ENCODE measurements around the gene MORN4. TPM values are rescaled to one million over a fixed set of nuclear protein-coding genes. Genes with fewer than 3 reads are reported as not detected.

The MORN4 gene
- total RNA-seq, 4 donors from 2014 or later = 0.34 to 3.6 (median 1.2) TPM

- H3K9me3 ChIP-seq = peaks cover 0 to 4% (median 0%) of the 10 kb centered on the region in 3 donors
- no peak overlapping the region for H3K4me3 ChIP-seq
- TF ChIP-seq CTCF (IDR thresholded peaks at IDR 0.05) = no peak
- TF ChIP-seq POLR2A (IDR thresholded peaks at IDR 0.05) = no peak
- DNase-seq = no peak
- peaks cover 0 to 36% (median 0%) of the 10 kb centered on the region in 3 donors for H3K36me3 ChIP-seq
- H3K4me1 ChIP-seq = peaks cover 12 to 25% (median 18%) of the 10 kb centered on the region in 3 donors
- H3K27me3 ChIP-seq = no peaks in the 10 kb centered on the region
- WGBS, 2 donors = 50 to 67% methylated on average over 2 of the region's 2 CpGs
- no peak overlapping the region for H3K27ac ChIP-seq
- intact Hi-C loops (cut with DNase I) = no loop called here
Observed at GRCh38 chr10:97566336-97566996, 66.8 kb downstream of the MORN4 start.

DNA sequence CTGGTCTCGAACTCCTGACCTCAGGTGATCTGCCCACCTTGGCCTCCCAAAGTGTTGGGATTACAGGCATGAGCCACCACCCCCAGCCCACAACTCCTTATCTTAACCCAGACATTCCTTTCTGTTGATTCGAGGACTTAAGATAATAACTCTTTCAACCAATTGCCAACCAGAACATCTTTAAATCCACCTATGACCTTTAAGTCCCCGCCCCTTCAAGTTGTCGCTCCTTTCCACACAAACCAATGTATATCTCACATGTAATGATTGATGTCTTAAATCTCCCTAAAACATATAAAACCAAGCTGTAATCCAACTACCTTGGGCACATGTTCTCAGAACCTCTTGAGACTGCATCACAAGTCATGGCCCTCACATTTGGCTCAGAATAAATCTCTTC, 68.5 kb downstream of the MORN4 start:
- peaks cover 0 to 20% (median 6%) of the 10 kb centered on the region in 3 donors for H3K4me1 ChIP-seq
- H3K27ac ChIP-seq = no peak overlapping the region
- H3K27me3 ChIP-seq = no peaks in the 10 kb centered on the region
- intact Hi-C loops (cut with DNase I) = no loop called here
- TF ChIP-seq CTCF (IDR thresholded peaks at IDR 0.05) (no peak), POLR2A (IDR thresholded peaks at IDR 0.05) (no peak)
- H3K9me3 ChIP-seq = peaks cover 0 to 4% (median 0%) of the 10 kb centered on the region in 3 donors
- WGBS, 2 donors = 93 to 95% methylated on average over 4 of the region's 4 CpGs
- H3K36me3 ChIP-seq = peaks cover 0 to 19% (median 0%) of the 10 kb centered on the region in 3 donors
- no peak overlapping the region for H3K4me3 ChIP-seq
- DNase-seq = no peak

Other genes with a start within 250 kb of the MORN4 start
- gene RRP12, start 232.2 kb downstream of the MORN4 start, total RNA-seq = 10 to 100 TPM; 14.9 to 33.4 (median 23.9) TPM
- 100 to 1,000 TPM; 310 to 700 (median 514) TPM for gene PGAM1, start 207.3 kb downstream of the MORN4 start, total RNA-seq
- gene EXOSC1, start 187.5 kb downstream of the MORN4 start, total RNA-seq = 10 to 100 TPM; 12.4 to 44.8 (median 24.7) TPM
- gene ZDHHC16, start 187.3 kb downstream of the MORN4 start, total RNA-seq = 10 to 100 TPM; 17.0 to 36.9 (median 28.2) TPM
- gene MMS19, start 135.1 kb downstream of the MORN4 start, total RNA-seq = 10 to 100 TPM; 57.7 to 93.3 (median 65.1) TPM
- 1 to 10 TPM; 4.3 to 8.5 (median 5.8) TPM for gene UBTD1, start 134.6 kb downstream of the MORN4 start, total RNA-seq
- under 1 TPM in 1 of 4 donors, not detected in 3; 0.79 TPM for gene ANKRD2, start 60.7 kb downstream of the MORN4 start, total RNA-seq
- 1 to 10 TPM in 3 of 4 donors, under 1 TPM in 1; 0.62 to 1.1 (median 1.1) TPM for gene HOGA1, start 49.1 kb downstream of the MORN4 start, total RNA-seq
- gene C10orf62, start 43.8 kb downstream of the MORN4 start, total RNA-seq = not detected
- gene PI4K2A, start 7.2 kb upstream of the MORN4 start, total RNA-seq = 10 to 100 TPM; 14.0 to 29.3 (median 19.6) TPM
- gene AVPI1, start 53.7 kb upstream of the MORN4 start, total RNA-seq = 10 to 100 TPM in 3 of 4 donors, 1 to 10 TPM in 1; 7.7 to 21.7 (median 15.4) TPM
- gene MARVELD1, start 80.2 kb upstream of the MORN4 start, total RNA-seq = 10 to 100 TPM in 2 of 4 donors, 1 to 10 TPM in 2; 4.0 to 20.5 (median 12.3) TPM
- gene ZFYVE27, start 103.6 kb upstream of the MORN4 start, total RNA-seq = 10 to 100 TPM; 10.1 to 16.0 (median 13.4) TPM
- 1 to 10 TPM in 1 of 4 donors, under 1 TPM in 2, not detected in 1; 0.44 to 2.7 (median 0.70) TPM for gene SFRP5, start 138.5 kb upstream of the MORN4 start, total RNA-seq
- 1 to 10 TPM in 3 of 4 donors, under 1 TPM in 1; 0.30 to 3.3 (median 1.7) TPM for gene GOLGA7B, start 216.3 kb upstream of the MORN4 start, total RNA-seq

All from esophagus squamous epithelium (tissue), 5 donors.